Stimulated activated CD8-positive, alpha-beta memory T cell treated with anti-CD3 and anti-CD28 coated beads, Interleukin-7, amount 100 ng/mL, for 1 hour (primary cell): ENCODE results near the gene FTH1.
"Not testable (repeated sequence)": the region's sequence is repeated elsewhere in the genome, so short reads cannot be mapped to it uniquely, and the experiment has no call there.

Experiments
- DNase-seq, 2 donors: peaks; one replicate each; pipeline ENCODE4 v3.0.0-alpha.2; 2020; ENCODE audit warnings: low read depth in 2 of 2

FTH1 gene

DNA sequence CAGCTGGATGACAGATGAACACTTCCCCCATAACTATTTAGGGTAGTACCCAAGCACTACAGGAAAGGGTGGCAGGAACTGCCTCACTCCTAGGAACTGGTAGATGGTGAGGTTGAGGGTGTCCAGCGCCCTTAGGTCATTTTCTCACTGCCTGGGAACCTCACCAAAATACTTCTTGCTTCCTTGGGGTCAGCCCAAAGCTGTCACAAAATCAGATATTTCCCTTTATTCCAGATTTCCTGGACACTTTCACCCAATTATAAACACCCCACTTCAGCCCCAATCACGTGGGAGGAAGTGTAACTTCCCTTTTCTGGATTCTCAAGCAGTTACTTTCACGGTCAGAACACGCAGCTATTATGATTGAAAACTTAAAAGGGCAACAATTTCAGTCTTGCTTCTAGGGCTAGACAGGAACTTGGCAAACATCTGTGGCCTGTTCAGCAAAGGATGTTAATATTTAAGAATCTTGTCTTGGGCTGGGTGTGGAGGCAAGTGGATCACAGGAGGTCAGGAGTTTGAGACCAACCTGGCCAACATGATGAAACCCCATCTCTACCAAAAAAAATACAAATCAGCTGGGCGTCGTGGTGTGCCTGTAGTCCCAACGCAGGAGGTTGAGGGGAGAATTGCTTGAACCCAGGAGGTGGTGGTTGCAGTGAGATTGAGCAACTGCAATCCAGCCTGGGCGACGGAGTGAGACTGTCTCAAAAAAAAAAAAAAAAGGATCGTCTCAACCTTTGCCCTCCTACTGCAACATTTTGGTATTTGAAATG is 4.0 kb downstream of the FTH1 start:
- DNase-seq, result no peak

- no peak for DNase-seq
Measured at GRCh38 chr11:61963016-61963281, 4.5 kb downstream of the FTH1 start.

GRCh38 chr11:61962213-61963015 is 5.0 kb downstream of the FTH1 start:
- DNase-seq, result no peak

- no peak for DNase-seq
Measured at GRCh38 chr11:61961570-61962212, 5.7 kb downstream of the FTH1 start.

DNA sequence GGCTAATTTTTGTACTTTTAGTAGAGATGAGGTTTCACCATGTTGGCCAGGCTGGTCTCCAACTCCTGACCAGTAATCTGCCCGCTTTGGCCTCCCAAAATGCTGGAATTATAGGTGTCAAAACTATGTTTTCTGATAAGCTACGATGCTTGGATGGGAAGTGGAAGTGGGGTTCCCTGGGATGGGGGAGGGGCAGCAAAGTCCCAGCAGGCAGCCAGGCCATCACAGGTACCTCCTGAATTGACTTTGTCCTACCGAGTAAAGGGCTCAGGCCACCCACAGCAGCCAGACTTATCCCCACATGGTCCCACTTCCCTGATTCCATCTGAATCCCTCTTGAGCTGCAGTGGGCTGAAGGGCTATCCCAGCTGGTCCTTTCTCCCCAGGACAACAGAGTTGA is 6.9 kb downstream of the FTH1 start:
- DNase-seq, result no peak

GRCh38 chr11:61959678-61960077 is 7.8 kb downstream of the FTH1 start:
- no peak for DNase-seq

GRCh38 chr11:61959114-61959513 is 8.3 kb downstream of the FTH1 start:
- no peak for DNase-seq

- no peak for DNase-seq
Measured at GRCh38 chr11:61958590-61958989, 8.8 kb downstream of the FTH1 start.

DNA sequence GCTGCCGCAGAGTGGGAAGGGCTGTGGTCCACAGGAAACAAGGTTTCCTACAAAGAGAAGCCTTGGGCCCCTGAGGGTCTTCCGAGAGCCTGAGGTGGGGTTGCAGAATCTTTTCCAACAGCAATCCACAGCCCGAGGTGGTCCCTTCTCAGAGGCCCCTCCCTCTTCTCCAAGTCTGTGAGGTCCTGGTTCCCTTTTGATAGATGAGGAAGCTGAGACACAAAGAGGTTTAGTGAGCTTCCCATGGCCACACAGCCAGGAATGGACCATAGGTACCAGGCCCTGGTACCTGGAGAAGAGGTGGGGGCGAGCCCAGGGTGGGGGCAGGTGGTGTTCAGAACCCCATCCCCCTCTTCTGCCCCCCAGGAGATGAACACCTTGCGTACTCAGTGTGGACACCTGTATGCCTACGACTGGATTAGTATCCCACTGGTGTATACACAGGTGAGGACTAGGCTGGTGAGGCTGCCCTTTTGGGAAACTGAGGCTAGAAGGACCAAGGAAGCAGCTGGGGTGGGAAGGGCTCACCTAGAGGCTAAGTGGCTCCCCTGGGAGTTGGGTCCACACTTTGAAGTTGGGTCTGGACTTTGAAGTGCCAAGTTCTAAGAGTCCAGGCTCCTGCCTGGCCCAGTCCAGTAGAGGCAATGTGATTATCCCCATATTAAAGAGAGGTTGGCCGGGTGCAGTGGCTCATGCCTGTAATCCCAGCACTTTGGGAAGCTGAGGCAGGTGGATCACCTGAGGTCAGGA is 10.2 kb downstream of the FTH1 start:
- DNase-seq, result no peak

DNA sequence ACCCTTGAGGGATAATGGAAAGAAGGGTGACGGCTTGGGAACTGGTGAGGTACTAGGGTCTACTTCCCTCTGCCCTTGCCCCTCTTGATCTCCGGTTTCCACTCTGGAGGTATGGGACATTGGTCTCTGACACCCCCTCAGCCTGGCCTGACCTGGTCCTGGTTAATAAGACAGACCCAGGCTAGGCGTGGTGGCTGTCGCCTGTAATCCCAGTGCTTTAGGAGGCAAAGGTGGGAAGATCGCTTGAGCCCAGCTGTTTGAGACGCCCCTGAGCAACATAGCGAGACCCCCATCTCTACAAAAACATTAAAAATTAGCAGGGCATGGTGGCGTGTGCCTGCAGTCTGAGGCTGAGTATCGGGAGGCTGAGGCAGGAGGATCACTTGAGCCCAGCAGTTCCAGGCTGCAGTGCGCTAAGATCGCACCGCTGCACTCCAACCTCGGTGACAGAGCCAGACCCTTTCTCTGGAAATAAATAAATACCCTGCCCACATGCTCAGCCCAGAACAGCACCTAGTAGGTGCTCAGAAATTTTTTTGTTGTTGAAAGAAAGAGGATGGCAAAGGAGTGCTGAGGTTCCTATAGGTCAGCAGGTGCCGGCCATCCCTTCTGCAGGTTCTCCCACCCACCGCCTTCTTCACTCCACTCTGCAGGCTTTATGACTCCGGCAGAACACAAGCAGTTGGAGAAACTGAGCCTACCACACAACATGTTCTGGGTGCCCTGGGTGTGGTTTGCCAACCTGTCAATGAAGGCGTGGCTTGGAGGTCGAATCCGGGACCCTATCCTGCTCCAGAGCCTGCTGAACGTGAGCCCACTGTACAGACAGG is 11.0 kb downstream of the FTH1 start:
- DNase-seq, result no peak

GRCh38 chr11:61955422-61956135 is 11.9 kb downstream of the FTH1 start:
- DNase-seq, result no peak

GRCh38 chr11:61954851-61955421 is 12.5 kb downstream of the FTH1 start:
- DNase-seq, result no peak

DNA sequence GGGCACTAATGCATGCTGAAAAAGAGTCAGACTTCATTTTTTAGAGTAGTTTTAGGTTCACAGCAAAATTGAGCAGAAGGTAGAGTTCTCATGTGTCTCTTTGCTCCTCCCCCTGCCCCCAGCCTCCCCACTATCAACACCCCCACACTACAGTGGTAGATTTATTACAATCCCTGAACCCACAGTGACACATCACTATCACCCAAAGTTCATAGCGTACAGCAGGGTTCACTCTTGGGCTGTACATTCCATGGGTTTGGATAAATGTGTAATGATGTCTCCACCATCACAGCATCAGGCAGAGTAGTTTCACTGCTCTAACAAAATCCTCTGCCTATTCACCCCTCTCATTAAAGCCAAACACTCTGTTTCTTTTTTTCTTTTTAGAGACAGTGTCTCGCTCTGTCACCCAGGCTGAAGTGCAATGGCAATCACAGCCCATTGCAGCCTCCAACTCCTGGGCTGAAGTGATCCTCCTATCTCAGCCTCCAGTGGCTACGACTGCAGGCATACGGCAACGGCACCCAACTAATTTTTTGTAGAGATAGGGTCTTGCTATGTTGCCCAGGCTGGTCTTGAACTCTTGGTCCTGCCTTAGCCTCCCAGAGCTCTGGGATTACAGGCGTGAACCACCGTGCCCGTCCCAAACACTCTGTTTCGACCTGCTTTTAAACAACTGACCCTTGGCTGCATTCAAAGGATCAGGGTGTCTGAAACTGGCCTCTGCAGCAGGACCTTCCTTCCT is 13.2 kb downstream of the FTH1 start:
- no peak for DNase-seq

DNA sequence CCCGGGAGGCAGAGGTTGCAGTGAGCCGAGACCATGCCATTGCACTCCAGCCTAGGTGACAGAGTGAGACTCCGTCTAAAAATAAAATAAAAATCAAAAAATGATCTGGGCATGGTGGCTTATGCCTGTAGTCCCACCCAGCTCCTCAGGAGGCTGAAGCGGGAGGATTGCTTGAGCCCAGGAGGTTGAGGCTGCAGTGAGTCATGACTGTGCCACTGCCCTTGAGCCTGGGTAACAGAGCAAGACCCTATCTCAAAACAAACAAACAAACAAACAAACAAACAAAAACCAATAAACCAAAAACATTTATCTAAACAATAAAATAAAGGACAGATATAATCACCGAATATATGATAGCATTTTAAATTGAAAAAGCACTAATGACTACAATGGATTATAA is 13.8 kb downstream of the FTH1 start:
- not testable (repeated sequence) for DNase-seq

GRCh38 chr11:61952882-61953281 is 14.6 kb downstream of the FTH1 start:
- DNase-seq, result no peak

GRCh38 chr11:61951484-61952135 is 15.8 kb downstream of the FTH1 start:
- DNase-seq, result no peak

- DNase-seq, result no peak
Measured at GRCh38 chr11:61950035-61950547, 17.3 kb downstream of the FTH1 start, which contains the start of gene BEST1. Gene BEST1, plus strand, starts transcription at chr11:61950351. Its CDS starts 1,456 bp downstream, at chr11:61951807.

DNA sequence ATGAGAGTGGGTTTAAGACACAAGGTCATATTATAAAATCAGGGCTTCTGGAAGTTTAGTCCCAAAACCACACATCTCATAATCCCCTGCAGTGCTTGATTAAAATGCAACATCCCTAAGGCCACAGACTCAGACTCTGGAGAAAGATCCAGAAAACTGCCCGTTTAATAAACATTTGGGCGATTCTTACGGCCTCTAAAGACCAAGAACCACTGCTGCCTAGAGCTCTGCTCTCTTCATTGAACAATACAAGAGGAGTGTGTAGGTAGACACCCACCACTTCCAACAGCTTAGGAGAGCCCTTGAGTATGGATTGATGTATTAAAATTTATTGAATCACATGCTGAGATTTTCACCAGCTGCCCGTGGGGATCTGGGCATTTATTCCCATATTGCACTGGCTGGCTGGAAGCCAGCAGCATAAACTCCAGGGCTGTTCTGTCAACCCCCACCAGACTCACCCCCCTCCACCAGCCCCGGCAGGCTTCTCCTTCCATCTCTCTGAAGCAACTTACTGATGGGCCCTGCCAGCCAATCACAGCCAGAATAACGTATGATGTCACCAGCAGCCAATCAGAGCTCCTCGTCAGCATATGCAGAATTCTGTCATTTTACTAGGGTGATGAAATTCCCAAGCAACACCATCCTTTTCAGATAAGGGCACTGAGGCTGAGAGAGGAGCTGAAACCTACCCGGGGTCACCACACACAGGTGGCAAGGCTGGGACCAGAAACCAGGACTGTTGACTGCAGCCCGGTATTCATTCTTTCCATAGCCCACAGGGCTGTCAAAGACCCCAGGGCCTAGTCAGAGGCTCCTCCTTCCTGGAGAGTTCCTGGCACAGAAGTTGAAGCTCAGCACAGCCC is 18.0 kb downstream of the FTH1 start:
- no peak for DNase-seq
